H9 (cell line): Measurements from ENCODE around the gene CCDC71. TPM values are rescaled to one million over a fixed set of nuclear protein-coding genes. Genes with fewer than 3 reads are reported as not detected.

Experiments used
- DNase-seq: peaks from one replicate; pipeline ENCODE4 v3.0.0-alpha.2; 2017
- H2AFZ ChIP-seq: one replicate; pipeline ENCODE4 v1.6.1; 2013; ENCODE audit warnings: mild to moderate bottlenecking, low read length, control low read depth, moderate library complexity
- H2AK5ac ChIP-seq: 2 replicates; pipeline ENCODE4 v1.6.1; 2013; ENCODE audit warnings: low read length, control low read depth, mixed read lengths; ENCODE audit not compliant: insufficient read length
- H2BK120ac ChIP-seq: one replicate; pipeline ENCODE4 v1.6.1; 2013; ENCODE audit warnings: low read depth, mild to moderate bottlenecking, low read length, control low read depth, inconsistent platforms; ENCODE audit not compliant: poor library complexity, severe bottlenecking
- H2BK12ac ChIP-seq: 2 replicates; pipeline ENCODE4 v1.6.1; 2013; ENCODE audit warnings: low read length, control low read depth, mixed read lengths, low read depth; ENCODE audit not compliant: insufficient read length
- H2BK15ac ChIP-seq: 2 replicates; pipeline ENCODE4 v1.6.1; 2013; ENCODE audit warnings: low read depth, low read length, control low read depth
- H2BK20ac ChIP-seq: one replicate; pipeline ENCODE4 v1.6.1; 2013; ENCODE audit warnings: low read depth, mild to moderate bottlenecking, low read length, control low read depth, inconsistent platforms; ENCODE audit not compliant: poor library complexity, severe bottlenecking
- H2BK5ac ChIP-seq: 2 replicates; pipeline ENCODE4 v1.6.1; 2013; ENCODE audit warnings: low read length, control low read depth, mixed read lengths; ENCODE audit not compliant: insufficient read length
- H3K14ac ChIP-seq: 2 replicates; pipeline ENCODE4 v1.6.1; 2013; ENCODE audit warnings: low read length, control low read depth; ENCODE audit not compliant: insufficient read depth
- H3K18ac ChIP-seq: 2 replicates; pipeline ENCODE4 v1.6.1; 2013; ENCODE audit warnings: low read depth, mild to moderate bottlenecking, mixed read lengths, low read length, control low read depth; ENCODE audit not compliant: insufficient read length
- H3K23ac ChIP-seq: 2 replicates; pipeline ENCODE4 v1.6.1; 2013; ENCODE audit warnings: low read length, control low read depth, mixed read lengths, low read depth; ENCODE audit not compliant: insufficient read length
- H3K23me2 ChIP-seq: 2 replicates; pipeline ENCODE4 v1.6.1; 2013; ENCODE audit warnings: low read depth, mild to moderate bottlenecking, mixed read lengths, low read length, control low read depth; ENCODE audit not compliant: insufficient read length, poor library complexity, severe bottlenecking
- H3K27ac ChIP-seq: 2 replicates; pipeline ENCODE4 v1.5.1; 2013; ENCODE audit warnings: low read length, control low read depth, mixed read lengths, low read depth; ENCODE audit not compliant: insufficient read length
- H3K27me3 ChIP-seq: 2 replicates; pipeline ENCODE4 v1.6.1; 2013; ENCODE audit warnings: low read length, control low read depth, inconsistent platforms; ENCODE audit not compliant: insufficient read depth
- H3K4ac ChIP-seq: 2 replicates; pipeline ENCODE4 v1.6.1; 2013; ENCODE audit warnings: low read depth, mild to moderate bottlenecking, control low read depth, inconsistent platforms, low read length, moderate library complexity
- H3K4me1 ChIP-seq: 2 replicates; pipeline ENCODE4 v1.6.1; 2013; ENCODE audit warnings: low read length, control low read depth, inconsistent platforms; ENCODE audit not compliant: insufficient read depth
- H3K4me2 ChIP-seq: 2 replicates; pipeline ENCODE4 v1.6.1; 2013; ENCODE audit warnings: low read length, control low read depth, mixed read lengths; ENCODE audit not compliant: insufficient read length, insufficient read depth
- H3K56ac ChIP-seq: 2 replicates; pipeline ENCODE4 v1.6.1; 2013; ENCODE audit warnings: low read depth, mild to moderate bottlenecking, mixed read lengths, low read length, control low read depth; ENCODE audit not compliant: insufficient read length
- H3K79me1 ChIP-seq: 2 replicates; pipeline ENCODE4 v1.6.1; 2013; ENCODE audit warnings: low read depth, mild to moderate bottlenecking, moderate library complexity, low read length, control low read depth, inconsistent platforms; ENCODE audit not compliant: insufficient read depth, poor library complexity, severe bottlenecking
- H3K79me2 ChIP-seq: 2 replicates; pipeline ENCODE4 v1.6.1; 2013; ENCODE audit warnings: low read length, control low read depth, inconsistent platforms; ENCODE audit not compliant: insufficient read depth
- H3K9ac ChIP-seq: 2 replicates; pipeline ENCODE4 v1.6.1; 2013; ENCODE audit warnings: low read length, control low read depth, mixed read lengths; ENCODE audit not compliant: insufficient read length; ENCODE audit errors: extremely low read depth
- H3K9me3 ChIP-seq: one replicate; pipeline ENCODE4 v1.6.1; 2013; ENCODE audit warnings: low read depth, low read length, inconsistent platforms; ENCODE audit not compliant: control insufficient read depth
- H3T11ph ChIP-seq: one replicate; pipeline ENCODE4 v1.6.1; 2013; ENCODE audit warnings: mild to moderate bottlenecking, low read length, control low read depth, inconsistent platforms
- H4K20me1 ChIP-seq: one replicate; pipeline ENCODE4 v1.6.1; 2013; ENCODE audit not compliant: control insufficient read depth, insufficient read length, insufficient read depth
- H4K5ac ChIP-seq: 2 replicates; pipeline ENCODE4 v1.6.1; 2013; ENCODE audit warnings: low read depth, mild to moderate bottlenecking, mixed read lengths, low read length, control low read depth; ENCODE audit not compliant: insufficient read length
- H4K8ac ChIP-seq: replicated peaks from 2 replicates; pipeline ENCODE4 v1.6.1; 2013; ENCODE audit warnings: low read length, control low read depth, mixed read lengths, low read depth; ENCODE audit not compliant: insufficient read length
- H4K91ac ChIP-seq: 2 replicates; pipeline ENCODE4 v1.6.1; 2013; ENCODE audit warnings: low read depth, mild to moderate bottlenecking, moderate library complexity, mixed read lengths, low read length, control low read depth; ENCODE audit not compliant: insufficient read length
- H3K27ac Mint-ChIP-seq, 3 experiments: 2 replicates in 2 of 3; 3 replicates in 1 of 3; pipeline ENCODE4 v1.8.0; 2020 to 2021; ENCODE audit warnings: mixed read lengths in 3 of 3, mild to moderate bottlenecking in 1 of 3, moderate library complexity in 1 of 3
- H3K27me3 Mint-ChIP-seq: 2 replicates; pipeline ENCODE4 v1.8.0; 2021; ENCODE audit warnings: low read depth, mild to moderate bottlenecking, moderate library complexity, mixed read lengths
- H3K36me3 Mint-ChIP-seq, 3 experiments: 2 replicates in 2 of 3; 3 replicates in 1 of 3; pipeline ENCODE4 v1.8.0; 2020 to 2021; ENCODE audit warnings: low read depth in 3 of 3, mixed read lengths in 3 of 3; ENCODE audit not compliant: insufficient read depth in 1 of 3
- H3K4me1 Mint-ChIP-seq, 2 experiments: 2 replicates each; pipeline ENCODE4 v1.8.0; 2020; ENCODE audit warnings: mixed read lengths in 2 of 2
- H3K4me3 Mint-ChIP-seq, 2 experiments: 2 replicates in 1 of 2; 3 replicates in 1 of 2; pipeline ENCODE4 v1.8.0; 2020 to 2021; ENCODE audit warnings: mild to moderate bottlenecking in 2 of 2, mixed read lengths in 2 of 2, moderate library complexity in 1 of 2
- H3K9me3 Mint-ChIP-seq, 2 experiments: 2 replicates in 1 of 2; 3 replicates in 1 of 2; pipeline ENCODE4 v1.8.0; 2020; ENCODE audit warnings: mild to moderate bottlenecking in 2 of 2, mixed read lengths in 2 of 2, moderate library complexity in 1 of 2
- WGBS: extraction: QIAGEN DNeasy Blood & Tissue Kit; methylation state at CpG from one replicate; pipeline ENCODE4 v1.1.7; 2013; ENCODE audit warnings: missing lambda C conversion rate, low lambda C conversion rate, mixed read lengths; ENCODE audit not compliant: insufficient read length; ENCODE audit errors: extremely low coverage; 5-methylcytosine and 5-hydroxymethylcytosine counted together
- total RNA-seq: library from RNA; stranded (reverse); gene quantifications from 2 replicates; pipeline ENCODE4 v1.2.1, GENCODE V29; 2021
- TF ChIP-seq, protein P1 (sequence below): fragments of 200-600 bp; sonication (generic); conservative IDR thresholded peaks from 3 replicates; pipeline ENCODE4 v1.8.0; 2021; ENCODE audit warnings: antibody characterized with exemption, mild to moderate bottlenecking

Gene CCDC71
- total RNA-seq, 1 experiment from 2014 or later = 27.6 TPM

DNA sequence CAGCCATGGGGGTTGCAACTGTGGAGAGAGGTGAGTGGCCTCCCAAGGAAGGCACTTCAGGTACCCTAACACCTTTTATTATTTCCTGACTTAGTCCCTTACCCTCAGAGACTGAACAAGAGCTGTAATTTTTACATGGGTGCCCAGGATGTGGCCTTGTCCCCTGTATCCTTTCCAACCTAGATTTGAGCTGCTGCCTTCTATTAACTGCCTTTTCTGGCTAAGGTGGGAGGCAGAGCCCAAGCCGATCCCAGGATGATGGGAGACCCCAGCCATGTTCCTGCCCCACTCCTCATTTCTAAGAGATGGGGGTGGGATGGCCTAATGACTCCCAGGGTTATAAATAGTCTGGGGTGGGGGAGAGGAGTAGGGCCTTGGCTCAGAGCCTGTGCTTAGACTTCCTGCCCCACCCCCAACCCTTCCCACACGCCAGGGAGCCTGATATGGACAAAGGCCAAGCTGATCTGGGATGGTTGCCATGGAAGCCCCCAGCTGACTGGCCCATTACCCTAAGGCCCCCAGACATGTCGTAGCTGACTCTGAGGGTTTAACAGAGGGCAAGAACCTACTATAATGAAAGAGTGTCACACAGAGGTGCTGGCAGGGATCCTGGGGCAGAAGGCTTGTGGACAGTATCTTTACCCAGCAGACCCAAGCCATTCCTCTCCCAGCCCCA, 7.1 kb upstream of the CCDC71 start:
- peak; percentile 55 for DNase-seq
- H3K9ac ChIP-seq = no peak overlapping the region
- no peak overlapping the region for H3K23ac ChIP-seq
- H3K79me2 ChIP-seq = no peaks in the 10 kb centered on the region
- H3K27me3 ChIP-seq = no peaks in the 10 kb centered on the region
- H3K9me3 ChIP-seq = no peaks in the 10 kb centered on the region
- H2BK15ac ChIP-seq = no peak overlapping the region
- no peak overlapping the region for H3K18ac ChIP-seq
- no peak overlapping the region for H3K4ac ChIP-seq
- no peak overlapping the region for H3K4me2 ChIP-seq
- H4K8ac ChIP-seq = no peak overlapping the region
- peak overlapping the region; percentile 76 to 88 (median 83); a peak in 6 of 7 replicates for H3K27ac Mint-ChIP-seq
- H3K27me3 Mint-ChIP-seq = peaks cover 15% of the 10 kb centered on the region
- H2BK5ac ChIP-seq = no peak overlapping the region
- TF ChIP-seq, protein P1, sequence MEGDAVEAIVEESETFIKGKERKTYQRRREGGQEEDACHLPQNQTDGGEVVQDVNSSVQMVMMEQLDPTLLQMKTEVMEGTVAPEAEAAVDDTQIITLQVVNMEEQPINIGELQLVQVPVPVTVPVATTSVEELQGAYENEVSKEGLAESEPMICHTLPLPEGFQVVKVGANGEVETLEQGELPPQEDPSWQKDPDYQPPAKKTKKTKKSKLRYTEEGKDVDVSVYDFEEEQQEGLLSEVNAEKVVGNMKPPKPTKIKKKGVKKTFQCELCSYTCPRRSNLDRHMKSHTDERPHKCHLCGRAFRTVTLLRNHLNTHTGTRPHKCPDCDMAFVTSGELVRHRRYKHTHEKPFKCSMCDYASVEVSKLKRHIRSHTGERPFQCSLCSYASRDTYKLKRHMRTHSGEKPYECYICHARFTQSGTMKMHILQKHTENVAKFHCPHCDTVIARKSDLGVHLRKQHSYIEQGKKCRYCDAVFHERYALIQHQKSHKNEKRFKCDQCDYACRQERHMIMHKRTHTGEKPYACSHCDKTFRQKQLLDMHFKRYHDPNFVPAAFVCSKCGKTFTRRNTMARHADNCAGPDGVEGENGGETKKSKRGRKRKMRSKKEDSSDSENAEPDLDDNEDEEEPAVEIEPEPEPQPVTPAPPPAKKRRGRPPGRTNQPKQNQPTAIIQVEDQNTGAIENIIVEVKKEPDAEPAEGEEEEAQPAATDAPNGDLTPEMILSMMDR = no peak
- WGBS = no CpG with 5 or more reads among the region's 3 CpGs
- H2AK5ac ChIP-seq = no peak overlapping the region
- H3T11ph ChIP-seq = no peak overlapping the region
- no peak overlapping the region for H2BK20ac ChIP-seq
- peaks cover 6% of the 10 kb centered on the region; the same call in 1 of the 2 replicates for H3K4me1 ChIP-seq
- peaks cover 8% of the 10 kb centered on the region for H3K23me2 ChIP-seq
- H4K5ac ChIP-seq = no peak overlapping the region
- H2BK12ac ChIP-seq = no peak overlapping the region
- no peaks in the 10 kb centered on the region; a peak in 1 of 5 replicates for H3K9me3 Mint-ChIP-seq
- no peak overlapping the region for H3K14ac ChIP-seq
- H4K91ac ChIP-seq = no peak overlapping the region
- no peaks in the 10 kb centered on the region for H4K20me1 ChIP-seq
- H2AFZ ChIP-seq = no peak overlapping the region
- H3K56ac ChIP-seq = no peak overlapping the region
- no peaks in the 10 kb centered on the region for H3K79me1 ChIP-seq
- no peak overlapping the region for H3K27ac ChIP-seq
- no peak overlapping the region for H2BK120ac ChIP-seq
- H3K36me3 Mint-ChIP-seq = peaks cover 0 to 6% (median 3%) of the 10 kb centered on the region in 3 experiments; a peak in 4 of 7 replicates
- peak overlapping the region; percentile 12 to 68 for H3K4me3 Mint-ChIP-seq
- peaks cover 20 to 28% of the 10 kb centered on the region in 2 experiments for H3K4me1 Mint-ChIP-seq
